Stimulated activated CD4-positive, alpha-beta T cell treated with anti-CD3 and anti-CD28 coated beads, Interleukin-4, amount 100 ng/mL, for 4 hours (primary cell): ENCODE measurements around the gene CTRB1.

ENCODE experiments used
- DNase-seq, 2 experiments: peaks; one replicate each; pipeline ENCODE4 v3.0.0-alpha.2; 2020

Gene CTRB1

GRCh38 chr16:75273054-75273925 lies 54.5 kb downstream of the CTRB1 start:
- DNase-seq: no peak
